ENCODE data around the gene ZNF654.
A peak's percentile ranks its signal among the peaks of the same experiment; 100 is the strongest.
"Not testable (repeated sequence)": the region's sequence is repeated elsewhere in the genome, so short reads cannot be mapped to it uniquely, and the experiment has no call there.

Gene ZNF654

DNA sequence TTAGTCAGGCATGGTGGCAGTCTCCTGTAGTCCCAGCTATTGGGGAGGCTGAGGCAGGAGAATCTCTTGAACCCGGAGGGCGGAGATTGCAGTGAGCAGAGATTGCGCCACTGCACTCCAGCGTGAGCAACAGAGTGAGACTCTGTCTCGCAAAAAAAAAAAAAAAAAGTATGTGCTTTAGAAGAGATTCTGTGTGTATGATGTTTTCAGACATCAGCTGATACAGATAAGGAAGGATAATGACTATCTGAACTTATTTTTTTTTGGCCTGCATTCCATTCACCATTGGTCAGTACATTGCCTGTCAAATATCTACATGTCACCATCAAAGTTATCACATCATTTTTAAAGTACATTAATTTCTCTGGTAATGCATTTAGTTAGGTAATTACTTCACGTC lies 108.1 kb downstream of the ZNF654 start:
- no peak for TF ChIP-seq CTCF (IDR thresholded peaks at IDR 0.05; ENCODE audit: insufficient read depth, missing control alignments)
- DNase-seq (ENCODE audit: insufficient read length, low spot score), result no peak
- FAIRE-seq, result no peak

DNA sequence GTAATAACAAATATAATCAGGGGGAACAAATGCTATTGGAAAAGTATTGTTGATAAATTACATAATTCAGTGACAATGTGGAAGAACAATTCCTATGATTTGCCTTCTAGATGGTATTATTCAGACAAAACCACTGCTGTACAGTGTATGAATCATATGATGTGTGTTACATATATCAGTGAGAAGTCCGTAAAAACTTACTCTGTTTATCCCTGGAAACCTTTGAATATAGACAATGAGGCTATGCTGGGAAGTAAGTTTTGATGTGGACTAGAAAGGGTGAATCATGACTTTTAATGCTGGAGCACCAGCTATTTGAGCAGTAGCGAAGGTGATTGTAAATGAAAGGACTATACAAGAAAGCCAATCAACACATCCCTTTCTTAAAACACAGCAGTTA lies 108.6 kb downstream of the ZNF654 start:
- DNase-seq (ENCODE audit: insufficient read length, low spot score) (no peak), FAIRE-seq (no peak)
- TF ChIP-seq CTCF (IDR thresholded peaks at IDR 0.05; ENCODE audit: insufficient read depth, missing control alignments), result no peak

DNA sequence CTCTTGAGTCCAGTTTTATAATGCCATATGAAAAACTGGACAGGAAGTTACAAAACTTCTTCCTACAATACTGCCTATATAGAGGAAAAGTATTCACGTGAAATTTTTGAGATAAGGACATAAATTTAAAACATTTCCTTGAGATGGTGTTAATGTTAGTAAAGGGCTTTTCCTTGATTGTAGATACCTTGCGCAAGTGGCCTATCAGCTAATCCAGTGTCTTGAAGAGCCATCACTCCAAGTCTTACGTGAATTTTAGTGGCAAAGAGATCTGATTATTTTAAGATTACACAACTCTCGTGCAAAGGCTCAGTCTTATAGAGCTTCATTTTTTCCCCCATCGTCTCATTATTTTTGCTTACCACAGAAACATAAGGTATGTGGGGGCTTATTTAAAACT lies 109.1 kb downstream of the ZNF654 start:
- FAIRE-seq (no peak), DNase-seq (ENCODE audit: insufficient read length, low spot score) (no peak)
- no peak for TF ChIP-seq CTCF (IDR thresholded peaks at IDR 0.05; ENCODE audit: insufficient read depth, missing control alignments)

DNA sequence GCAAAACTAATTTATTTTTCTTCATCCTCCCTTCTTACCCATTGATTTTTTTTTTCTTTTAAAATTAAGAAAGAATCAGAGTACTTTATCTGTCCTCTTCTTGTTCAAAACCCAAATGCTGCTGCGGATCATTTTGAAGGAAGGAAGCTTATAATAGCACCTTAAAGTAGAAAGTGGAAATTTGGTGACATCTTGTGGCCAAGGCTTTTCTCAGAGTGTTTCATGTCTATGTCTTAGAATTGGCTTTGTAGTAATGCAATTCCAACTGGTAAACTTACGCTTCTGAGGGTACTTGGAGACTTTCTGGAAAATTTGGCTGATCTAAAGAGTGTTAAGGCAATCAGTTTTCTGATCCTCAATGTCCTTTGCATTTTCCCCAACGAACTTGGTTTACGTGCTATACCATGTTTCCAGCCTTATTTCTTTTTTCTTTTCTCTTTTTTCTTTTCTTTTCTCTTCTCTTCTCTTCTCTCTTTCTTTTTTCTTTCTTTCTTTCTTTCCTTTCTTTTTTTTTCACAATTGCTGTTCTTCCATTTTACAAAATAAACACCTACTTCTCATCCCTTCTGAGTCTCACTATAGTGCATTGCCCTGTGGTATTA lies 121.4 kb downstream of the ZNF654 start:
- DNase-seq (ENCODE audit: insufficient read length, low spot score) (no peak), FAIRE-seq (no peak)
- peak; percentile 51 for TF ChIP-seq CTCF (IDR thresholded peaks at IDR 0.05; ENCODE audit: insufficient read depth, missing control alignments)

GRCh38 chr3:88182165-88182918 lies 123.3 kb downstream of the ZNF654 start:
- not testable (repeated sequence) for DNase-seq (ENCODE audit: insufficient read length, low spot score); FAIRE-seq

DNA sequence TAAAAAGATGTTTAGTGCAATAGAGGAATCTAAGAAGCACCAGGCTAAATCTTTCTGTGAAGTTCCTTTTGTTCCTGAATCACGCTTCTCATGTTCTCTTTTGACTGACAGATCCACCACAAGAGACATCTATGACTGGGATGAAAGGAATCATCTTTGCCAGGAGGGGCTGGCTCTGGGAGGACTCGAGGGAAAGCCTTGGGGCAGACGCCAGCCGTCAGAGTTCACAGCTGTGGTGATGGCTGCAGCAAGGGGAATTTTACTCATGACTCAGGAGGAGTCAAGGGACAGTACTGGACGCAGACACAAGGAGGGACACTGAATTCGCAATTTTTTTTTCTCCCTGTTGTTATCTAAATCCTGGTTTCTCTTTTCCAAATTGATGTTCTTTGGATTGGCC lies 129.4 kb downstream of the ZNF654 start:
- no peak for TF ChIP-seq CTCF (IDR thresholded peaks at IDR 0.05; ENCODE audit: insufficient read depth, missing control alignments)
- no peak for DNase-seq (ENCODE audit: insufficient read length, low spot score)
- no peak for FAIRE-seq

DNA sequence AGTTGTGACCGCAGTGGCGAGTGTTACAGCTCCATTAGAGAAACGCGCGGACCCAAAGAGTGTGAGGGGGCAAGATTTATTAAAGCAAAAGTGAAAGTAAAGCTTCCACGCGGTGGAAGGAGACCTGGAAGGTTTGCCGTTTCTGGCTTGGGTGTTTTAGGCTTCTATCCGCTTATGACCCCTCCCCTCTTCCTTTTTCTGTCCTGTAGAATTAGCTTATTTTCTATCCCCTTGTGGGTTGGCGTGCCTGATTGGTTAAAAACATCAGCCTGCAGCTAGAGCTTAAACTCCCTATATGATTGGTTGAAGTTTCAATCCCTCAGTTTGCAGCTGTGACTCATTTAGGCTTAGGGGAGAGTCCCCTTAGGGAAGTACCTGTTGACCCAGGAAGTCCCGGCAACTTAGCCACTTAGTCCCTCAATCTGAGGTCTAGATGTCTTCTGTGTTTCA lies 130.3 kb downstream of the ZNF654 start:
- FAIRE-seq, result no peak
- TF ChIP-seq CTCF (IDR thresholded peaks at IDR 0.05; ENCODE audit: insufficient read depth, missing control alignments), result no peak
- no peak for DNase-seq (ENCODE audit: insufficient read length, low spot score)
